22Rv1 (cell line): Measurements from ENCODE around the gene NDUFV2.

Experiments
- ZFX ChIP-seq: fragments of 450-650 bp; IDR thresholded peaks from 2 replicates; pipeline ENCODE4 v1.6.1; 2017; ENCODE audit warnings: antibody characterized with exemption, borderline replicate concordance
- TF ChIP-seq, protein P1 (sequence below): fragments of 450-650 bp; IDR thresholded peaks from 2 replicates; pipeline ENCODE4 v1.5.1; 2017; ENCODE audit warnings: mild to moderate bottlenecking

DNA sequence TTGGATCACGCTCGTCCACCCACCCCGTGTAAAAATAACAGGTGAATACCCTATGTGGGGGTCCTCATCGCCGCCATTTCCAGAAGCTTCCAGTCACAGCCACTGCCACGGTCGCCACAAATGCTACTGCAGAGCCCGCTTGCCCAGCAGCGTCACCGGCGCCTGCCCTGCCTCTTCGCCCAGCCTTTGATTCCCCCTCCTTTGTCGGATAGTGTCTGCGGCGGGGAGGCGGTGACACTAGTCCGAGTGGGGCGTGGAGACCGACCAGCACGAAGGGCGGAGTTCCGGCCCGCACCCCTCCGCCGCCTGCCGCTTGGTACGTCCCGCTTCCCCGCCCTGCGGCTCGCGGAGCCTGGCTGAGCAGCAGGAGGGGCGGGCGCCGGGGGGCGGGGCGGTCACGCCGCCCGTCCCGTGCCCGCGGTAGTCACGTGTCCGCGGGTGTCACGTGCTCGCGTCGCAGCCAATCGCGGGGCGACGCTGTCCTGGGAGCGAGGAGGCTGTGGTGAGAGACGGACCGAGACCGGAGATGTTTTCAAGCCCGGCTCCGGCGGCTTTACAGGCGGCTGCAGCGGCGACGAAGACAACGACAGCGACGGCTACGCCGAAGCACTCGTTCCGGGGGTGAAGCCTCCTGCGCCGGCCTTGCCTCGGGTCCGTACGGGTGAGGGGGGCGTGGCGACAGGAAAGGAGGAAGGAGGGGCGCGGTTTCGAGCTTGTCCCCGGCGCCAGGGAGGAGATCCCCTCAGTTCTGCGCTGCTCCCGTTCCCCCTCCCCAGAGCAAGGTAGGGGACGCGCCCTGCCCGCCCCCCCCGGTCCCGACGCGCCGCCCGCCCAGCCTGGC is 34.0 kb downstream of the NDUFV2 start, which contains the start of gene ANKRD12:
- TF ChIP-seq, protein P1, sequence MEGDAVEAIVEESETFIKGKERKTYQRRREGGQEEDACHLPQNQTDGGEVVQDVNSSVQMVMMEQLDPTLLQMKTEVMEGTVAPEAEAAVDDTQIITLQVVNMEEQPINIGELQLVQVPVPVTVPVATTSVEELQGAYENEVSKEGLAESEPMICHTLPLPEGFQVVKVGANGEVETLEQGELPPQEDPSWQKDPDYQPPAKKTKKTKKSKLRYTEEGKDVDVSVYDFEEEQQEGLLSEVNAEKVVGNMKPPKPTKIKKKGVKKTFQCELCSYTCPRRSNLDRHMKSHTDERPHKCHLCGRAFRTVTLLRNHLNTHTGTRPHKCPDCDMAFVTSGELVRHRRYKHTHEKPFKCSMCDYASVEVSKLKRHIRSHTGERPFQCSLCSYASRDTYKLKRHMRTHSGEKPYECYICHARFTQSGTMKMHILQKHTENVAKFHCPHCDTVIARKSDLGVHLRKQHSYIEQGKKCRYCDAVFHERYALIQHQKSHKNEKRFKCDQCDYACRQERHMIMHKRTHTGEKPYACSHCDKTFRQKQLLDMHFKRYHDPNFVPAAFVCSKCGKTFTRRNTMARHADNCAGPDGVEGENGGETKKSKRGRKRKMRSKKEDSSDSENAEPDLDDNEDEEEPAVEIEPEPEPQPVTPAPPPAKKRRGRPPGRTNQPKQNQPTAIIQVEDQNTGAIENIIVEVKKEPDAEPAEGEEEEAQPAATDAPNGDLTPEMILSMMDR, result no peak
- TF ChIP-seq ZFX, result no peak
